Stimulated activated CD8-positive, alpha-beta memory T cell treated with anti-CD3 and anti-CD28 coated beads, Interleukin-15, amount 100 ng/mL, for 48 hours (primary cell): ENCODE data around the gene CHID1.

Experiments
- DNase-seq, 2 donors: peaks; one replicate each; pipeline ENCODE4 v3.0.0-alpha.2; 2020; ENCODE audit warnings: low read depth in 2 of 2

The CHID1 gene

DNA sequence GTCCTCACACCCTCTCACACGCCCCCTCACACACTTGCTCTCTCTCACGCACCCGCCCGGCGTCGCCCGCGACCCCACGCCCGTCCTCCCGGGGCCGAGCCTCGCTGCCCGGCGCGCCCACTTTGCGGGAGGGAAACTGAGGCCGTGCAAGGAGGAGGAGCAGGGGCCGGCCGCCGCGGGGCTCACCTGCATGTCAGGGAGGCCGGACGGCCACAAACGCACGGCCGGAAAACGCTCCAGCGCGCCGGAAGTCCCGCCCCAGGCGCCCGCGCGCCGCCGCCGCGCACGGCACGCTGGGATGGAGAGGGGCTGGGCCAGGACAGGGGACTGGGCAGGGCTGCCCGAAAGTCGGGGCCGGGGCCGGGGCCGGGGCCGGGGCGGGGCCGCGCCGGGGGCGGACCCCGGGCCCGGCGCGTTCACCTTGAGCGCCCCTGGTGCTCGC, at the start of gene CHID1:
CHID1 (minus strand) TSS at position 222 of the 442 bp plus-strand sequence. CDS start 5,994 bp downstream, outside the sequence.
- peak; percentile 83 to 88 for DNase-seq

DNA sequence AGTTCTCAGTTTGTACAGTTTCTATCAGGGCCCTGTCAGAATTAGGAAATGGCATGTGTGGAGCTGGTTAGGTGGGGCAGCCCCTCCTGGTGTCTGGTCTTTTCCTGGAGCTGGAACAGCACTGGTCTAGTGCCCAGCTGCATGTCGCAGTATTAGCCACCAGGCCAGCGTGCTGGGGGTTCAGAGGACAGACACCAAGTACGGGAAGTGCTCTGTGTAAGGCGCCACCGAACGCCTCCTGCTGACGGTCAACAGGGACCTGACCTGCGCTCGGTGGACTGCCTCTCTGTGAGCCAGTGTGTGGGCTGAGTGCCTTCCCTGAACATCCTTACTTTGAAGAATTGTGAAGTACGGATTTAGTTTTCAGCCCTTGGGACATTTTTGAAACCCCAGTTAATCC, 49.0 kb upstream of the CHID1 start:
- DNase-seq, result no peak

DNA sequence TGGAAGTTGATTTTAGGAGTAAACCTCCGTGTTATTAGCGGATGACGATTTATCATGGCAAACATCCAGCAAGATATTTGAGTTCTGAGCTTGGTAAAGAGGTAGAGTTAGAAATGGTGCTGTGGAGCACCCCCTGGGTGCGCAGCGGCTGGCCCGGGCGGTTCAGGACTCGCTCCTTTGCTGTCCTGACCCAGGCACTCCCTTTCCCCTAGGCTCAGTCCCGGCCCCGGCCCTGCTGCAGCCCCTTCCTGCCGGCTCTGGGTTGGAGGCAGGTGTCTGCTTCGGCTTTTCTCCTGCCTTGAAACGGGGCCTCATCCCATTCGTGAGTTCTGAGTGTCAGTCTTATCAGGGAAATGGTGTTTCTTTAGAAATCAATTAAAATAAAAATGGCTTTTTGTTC, 48.4 kb upstream of the CHID1 start:
- DNase-seq, result no peak

DNA sequence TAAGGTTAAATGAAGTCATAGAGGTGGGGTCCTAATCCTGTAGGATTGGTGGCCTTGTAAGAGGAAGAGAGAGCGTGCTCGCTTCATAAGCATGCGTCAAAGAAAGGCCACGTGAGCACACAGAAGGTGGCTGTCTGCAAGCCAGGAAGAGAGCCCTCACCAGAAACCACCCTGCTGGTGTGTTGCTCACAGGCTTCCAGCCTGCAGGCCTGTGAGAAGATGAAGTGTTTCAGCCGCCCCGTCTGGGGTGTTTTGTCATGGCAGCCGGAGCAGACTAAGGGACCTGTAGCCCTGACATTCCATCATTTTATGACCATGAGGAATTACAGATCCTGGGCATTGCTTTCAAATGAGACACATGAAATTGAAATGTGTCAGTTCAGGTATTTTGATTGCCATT, 47.5 kb upstream of the CHID1 start:
- DNase-seq, result no peak

DNA sequence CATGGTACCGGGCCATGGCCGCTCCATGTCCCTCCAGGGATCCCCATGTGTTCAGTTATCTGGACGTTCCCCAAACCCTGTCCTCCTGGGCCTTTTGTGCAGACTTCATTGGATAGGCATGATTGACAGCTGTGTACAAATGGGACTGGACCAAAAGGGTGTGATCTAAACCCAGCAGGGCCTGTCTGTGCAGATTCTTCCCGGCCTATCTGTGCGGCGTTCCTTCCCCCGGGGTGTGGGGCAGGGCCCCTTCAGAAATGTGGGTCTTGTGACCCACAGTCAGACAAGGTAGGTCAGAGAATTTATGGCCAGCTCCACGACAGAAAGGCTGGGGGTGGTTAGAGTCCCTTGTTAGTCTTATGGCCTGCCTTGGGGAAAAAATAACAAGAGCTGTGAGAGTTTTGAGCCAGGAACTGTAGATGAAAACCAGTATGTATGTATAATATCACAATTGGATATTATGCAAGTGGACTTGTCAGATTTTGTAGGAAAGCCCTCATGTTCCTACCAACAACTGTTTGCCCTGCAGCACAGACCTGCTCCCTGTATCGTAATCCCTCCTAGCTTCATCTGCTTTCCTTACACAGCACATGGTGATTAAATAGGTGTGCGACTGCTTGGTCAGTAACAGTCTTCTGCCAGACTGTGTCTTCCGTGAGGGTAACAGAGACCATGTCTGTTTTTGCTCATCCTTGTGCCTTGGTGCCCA, 46.8 kb upstream of the CHID1 start:
- DNase-seq, result no peak

DNA sequence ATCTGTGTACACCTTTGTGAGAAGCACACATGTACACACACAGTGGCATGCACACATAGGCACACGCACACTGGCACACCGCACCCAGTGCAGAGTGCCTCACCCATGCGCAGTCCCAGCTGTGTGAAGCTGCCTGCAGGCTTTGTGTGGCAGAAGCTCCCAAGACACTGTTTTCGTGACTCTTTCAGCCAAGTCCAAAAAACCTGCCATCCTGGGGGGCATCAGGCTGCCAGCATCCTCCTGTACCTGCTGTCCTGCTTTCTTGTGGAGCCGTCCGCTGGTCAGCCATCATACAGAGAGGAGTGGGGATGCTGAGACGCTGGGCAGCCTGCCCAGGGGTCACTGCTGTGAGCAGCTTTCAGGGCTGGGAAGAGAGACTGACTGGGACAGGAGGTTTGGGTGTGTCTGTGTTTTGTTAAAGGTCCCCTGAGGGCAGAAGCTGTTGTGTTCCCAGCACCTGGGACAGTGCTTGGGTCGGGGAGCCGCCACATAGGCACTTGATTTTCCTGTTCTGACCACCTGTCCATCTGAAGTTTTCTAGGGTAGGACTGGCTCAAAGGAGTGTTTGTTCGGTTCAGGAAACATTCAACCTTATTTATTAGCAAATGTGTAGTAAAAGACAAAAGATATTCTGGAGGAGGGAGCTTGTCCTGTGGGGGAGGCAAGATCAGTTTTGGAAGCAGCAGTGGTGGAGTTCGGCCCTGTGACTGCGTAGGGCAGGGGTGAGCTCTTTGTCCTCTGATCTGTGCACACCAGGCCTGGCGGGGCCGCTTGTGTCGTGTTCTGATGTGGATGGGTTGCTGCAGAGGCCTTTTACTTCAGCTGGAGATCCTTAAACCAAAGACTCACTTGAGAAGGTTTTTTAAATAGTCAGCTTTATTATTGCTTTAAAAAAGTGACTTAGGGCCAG, 44.8 kb upstream of the CHID1 start:
- DNase-seq, result no peak

DNA sequence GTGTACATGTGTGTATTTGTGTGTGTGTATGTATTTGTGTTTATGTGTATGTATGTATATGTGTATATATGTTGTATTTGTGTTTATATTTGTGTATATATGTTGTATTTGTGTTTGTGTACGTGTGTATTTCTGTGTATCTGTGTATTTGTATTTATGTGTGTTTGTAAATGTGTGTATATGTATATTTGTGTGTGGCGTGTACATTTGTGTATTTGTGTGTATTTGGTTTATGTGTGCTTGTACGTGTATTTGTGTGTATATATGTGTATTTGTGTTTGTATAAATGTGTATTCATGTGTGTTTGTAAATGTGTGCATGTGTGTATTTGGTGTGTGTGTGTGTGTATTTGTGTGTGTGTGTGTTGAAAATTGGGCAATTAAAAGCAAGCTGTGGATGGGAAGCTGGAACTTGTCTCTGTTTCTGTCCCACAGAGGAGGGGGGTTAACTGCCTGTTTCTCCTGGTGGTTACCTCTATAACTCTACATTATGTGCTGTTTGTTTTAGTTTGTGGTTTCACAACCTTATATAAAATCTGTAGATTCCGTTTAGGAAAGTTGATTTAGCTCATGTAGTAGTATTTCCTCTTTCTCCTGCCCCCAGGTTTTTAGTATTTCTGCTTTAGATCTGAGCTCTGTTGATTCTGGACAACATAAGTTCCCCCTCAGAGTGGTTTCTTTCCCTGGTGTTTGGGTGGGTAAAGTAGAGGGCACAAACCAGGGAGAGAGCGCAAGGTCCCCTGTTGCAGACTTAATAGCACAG, 44.0 kb upstream of the CHID1 start:
- DNase-seq, result no peak

DNA sequence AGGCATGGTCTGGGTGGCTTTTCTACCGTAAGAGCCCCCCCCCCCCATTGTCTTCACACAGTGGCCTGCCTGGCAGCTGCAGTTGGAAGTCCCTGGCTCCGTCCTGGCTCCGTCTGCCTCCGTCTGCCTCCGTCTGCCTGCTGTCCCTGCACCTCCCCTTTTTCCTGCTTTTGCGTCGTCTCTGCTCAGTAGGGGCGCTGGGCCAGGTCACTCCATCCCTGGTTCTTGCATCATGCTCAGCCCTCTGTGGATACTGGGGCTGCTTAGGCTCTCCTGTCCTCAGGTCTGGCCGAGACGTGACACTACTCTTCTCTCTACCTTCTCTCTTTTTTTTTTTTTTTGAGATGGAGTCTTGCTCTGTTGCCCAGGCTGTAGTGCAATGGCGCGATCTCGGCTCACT, 42.9 kb upstream of the CHID1 start:
- no peak for DNase-seq

DNA sequence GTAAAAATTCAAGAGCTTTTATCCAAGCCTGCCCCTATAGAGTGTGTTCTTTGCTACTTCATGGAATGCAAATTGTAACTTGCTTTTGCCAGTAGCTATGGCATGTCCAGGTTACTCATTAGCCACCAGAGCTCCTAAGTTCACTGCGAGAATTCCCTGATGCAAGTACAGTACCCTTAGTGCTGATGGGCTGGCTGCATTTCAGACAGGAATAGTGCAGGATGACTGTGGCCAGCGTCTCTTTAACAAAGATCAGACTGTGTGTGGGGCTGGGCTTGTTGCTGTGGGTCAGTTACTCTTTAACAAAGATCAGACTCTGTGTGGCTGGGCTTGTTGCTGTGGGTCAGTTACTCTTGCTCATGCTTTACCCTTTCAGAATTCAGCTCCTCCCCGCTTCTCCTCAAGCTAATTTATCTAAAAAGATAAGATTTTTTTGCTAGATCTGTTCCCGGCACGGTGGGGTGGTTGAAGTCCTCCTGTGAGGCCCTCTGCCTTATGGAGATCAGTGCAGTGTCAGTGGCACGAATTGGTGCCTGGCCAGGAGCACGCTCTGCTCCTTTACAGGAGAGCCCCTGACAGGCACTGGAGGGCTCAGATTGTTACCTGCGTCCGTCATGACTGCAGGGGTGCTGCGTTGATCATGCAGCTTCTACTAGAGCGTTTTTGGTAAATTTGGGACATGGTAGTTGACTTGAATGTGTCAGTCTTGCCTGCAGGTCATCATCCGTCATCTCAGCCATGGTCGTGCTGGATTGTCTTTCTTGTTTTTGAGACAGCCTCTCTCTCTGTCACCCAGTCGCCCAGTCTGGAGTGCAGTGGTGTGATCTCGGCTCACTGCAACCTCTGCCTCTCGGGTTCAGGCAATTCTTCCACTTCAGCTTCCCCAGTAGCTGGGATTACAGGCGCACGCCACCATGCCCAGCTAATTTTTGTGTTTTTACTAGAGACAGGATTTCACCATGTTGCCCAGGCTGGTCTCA, 42.1 kb upstream of the CHID1 start:
- no peak for DNase-seq

DNA sequence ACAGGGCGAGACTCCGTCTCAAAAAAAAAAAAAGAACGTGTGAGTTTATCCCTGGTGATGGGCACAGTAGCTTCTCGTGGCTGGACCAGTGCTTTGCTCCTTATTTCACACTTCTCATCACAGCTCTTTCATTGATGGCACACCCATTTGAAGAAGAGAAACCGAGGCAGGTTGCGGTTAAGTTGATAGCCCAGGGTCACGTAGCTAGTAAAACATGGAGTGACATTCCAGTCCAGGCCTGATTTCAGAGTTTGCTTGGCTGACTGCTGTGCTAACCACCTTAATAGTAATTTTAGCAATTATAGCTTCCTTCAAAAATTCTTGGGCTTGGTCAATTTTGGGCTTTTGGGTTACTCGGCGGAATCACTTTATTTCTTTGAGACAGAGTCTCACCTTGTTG, 40.9 kb upstream of the CHID1 start:
- no peak for DNase-seq

DNA sequence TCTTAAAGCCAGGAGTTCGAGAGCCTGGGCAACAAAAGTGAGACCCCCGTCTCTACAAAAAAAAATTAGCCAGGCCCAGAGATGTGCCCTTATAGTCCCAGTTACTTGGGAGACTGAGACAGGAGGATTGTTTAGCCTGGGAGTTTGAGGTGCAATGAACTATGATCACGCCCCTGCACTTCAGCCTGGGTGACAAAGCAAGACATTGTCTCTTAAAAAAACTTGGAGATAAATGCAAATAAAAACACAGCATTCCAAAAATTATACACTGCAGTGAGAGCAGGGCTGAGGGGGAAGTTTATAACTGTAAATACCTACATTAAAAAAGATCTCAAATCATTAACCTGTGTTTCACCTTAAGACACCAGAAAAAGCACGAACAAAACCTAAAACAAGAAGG, 37.1 kb upstream of the CHID1 start:
- DNase-seq, result no peak

DNA sequence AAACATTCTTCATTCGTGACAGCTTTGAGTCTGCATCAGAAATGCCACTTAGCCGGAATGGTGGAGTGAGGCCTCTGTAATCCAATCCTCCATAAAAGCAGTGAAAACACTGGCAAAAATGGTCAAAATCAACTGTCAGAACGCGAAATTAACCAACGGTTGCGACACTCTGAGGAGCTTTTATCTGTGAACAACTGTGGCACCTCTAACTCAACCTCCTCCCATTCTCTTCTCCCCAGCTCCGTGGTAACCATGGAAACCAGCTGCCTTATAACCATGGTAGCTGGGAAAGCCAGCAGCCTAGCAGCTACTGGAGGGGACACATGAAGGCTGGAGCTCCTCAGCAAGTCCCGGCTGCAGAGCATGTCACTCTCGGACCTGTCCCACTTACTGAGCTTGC, 35.4 kb upstream of the CHID1 start:
- DNase-seq, result no peak

DNA sequence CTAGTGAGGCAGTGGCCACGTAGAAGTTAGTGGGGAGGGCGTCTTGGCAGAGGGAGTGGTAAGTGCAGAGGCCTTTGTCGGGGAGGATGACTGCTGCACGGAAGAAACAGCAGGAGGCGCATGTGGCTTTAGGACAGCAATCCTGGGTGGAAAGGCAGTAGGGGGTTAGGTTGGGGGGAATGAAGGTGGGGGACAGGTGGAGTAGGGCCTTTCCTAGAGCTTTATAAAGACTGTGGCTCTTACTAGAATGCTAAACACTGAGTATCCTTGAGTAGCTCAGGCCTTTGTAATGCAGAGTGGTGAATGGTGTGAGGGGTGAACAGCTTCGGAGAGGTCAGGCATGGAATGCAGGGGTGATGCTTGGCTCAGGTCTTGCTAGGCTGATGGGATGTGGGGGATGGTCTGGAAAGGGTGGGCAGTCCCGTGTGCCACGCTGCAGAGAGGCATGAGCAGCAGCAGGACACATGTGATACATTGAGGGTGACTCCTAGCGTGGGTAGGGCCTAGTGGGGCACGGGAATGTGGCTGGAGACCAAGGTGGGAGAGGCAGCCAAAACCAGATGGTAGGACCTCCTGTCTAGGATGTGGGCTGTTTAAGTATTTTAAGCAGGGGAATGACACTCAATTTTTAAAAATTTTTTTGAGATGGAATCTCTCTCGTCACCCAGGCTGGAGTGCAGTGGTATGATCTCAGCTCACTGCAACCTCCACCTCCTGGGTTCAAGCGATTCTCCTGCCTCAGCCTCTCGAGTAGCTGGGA, 34.3 kb upstream of the CHID1 start:
- no peak for DNase-seq

DNA sequence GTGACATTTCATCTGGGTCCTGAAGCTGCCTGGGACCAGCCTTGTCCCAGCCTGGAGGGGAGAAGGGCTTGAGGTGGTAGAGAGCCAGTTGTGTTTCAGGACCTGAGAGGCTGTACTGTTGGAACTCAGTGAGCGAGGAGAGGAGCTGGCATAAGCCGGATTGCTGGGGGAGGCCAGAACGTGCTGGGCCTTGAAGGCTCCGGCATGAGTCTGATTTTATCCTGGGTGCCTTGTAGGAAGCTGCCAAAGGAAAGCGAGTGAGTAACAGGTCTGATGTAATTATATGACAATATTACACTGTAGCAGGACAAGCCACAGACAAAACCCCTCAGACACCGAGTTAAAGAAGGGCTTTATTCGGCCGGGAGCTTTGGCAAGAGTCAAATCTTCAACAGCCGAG, 32.2 kb upstream of the CHID1 start:
- no peak for DNase-seq

DNA sequence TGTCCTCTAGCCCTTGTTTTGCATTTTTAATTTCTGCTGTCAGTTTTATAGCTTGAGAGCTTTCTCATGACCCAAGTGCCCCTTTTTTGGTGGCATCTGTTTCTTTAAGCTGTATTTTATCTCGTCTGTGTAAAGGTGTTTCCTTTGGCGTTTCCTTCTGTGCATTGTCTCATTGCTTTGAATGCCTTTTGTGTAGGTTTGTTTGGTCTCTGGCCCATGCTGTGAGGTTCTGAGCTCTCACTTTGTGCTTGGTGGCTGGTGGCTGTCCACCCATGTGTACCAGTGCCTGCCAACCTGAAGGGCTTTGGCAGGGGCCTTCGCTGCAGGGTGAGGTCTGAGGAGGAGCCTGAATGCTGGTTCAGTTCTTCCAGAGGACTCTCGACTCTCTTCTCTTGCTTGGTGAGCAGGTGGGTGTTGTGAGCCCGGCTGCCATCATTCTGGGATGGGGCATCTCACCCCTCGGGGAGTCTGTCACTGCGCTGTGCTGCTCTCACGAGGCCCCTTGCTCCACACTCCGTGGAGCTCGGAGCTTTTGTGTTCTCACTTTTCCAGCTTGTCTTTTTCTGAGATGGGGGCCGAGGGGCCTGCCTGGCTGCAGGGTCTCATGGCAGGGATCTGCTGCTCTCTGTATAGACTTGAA, 30.0 kb upstream of the CHID1 start:
- no peak for DNase-seq

DNA sequence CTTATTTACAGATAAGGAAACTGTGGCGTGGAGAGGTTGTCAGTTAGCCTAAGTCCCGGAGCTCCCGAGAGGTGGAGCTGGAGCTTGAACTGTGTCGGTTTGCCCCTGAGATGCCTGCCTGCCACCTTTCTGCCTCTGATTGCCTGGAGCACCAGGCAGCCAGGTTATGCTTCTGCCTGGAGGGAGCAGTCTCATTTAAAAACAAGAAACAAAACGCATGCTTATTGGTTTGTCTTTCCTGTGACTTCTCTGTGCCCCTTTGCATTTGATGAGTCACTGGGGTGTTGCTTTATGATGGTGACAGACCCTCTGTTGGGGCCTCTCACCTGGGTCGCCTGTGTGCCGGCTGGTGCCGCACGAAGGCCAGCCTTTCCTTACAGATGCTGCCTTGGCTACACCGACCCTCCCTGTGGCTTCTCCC, 27.2 kb upstream of the CHID1 start:
- no peak for DNase-seq

DNA sequence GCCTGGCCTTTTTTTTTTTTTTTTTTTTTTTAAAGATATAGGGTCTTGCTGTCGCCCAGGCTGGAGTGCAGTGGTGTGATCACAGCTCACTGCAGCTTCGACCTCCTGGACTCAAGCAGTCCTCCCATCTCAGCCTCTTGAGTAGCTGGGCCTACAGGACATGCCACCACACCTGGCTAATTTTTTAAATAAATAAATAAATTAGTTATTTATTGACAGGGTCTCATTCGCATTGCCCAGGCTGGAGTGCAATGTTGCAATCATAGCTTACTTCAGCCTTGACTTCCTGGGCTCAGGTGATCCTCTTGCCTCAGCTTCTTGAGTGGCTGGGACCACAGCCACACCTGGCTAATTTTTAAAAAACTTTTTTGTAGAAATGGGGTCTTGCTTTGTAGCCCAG, 25.6 kb upstream of the CHID1 start:
- no peak for DNase-seq

DNA sequence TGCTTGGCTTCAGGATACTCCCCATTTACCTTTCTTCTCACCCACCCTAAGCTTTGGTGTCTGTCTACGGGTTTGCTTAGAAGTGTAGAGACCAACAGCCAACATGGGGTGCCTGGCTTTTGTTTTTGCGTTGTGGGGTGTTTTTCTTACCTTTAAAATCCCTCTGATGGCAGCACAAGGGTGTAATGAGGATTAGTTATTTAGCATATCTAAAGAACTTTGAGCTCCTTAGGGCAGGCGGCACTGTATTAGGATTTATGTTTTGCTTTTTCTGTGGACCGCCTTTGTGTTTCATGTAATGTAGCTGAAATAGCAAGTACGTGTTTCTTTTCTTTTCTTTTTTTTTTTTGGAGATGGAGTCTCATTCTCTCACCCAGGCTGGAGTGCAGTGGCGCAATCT, 23.9 kb upstream of the CHID1 start:
- no peak for DNase-seq

DNA sequence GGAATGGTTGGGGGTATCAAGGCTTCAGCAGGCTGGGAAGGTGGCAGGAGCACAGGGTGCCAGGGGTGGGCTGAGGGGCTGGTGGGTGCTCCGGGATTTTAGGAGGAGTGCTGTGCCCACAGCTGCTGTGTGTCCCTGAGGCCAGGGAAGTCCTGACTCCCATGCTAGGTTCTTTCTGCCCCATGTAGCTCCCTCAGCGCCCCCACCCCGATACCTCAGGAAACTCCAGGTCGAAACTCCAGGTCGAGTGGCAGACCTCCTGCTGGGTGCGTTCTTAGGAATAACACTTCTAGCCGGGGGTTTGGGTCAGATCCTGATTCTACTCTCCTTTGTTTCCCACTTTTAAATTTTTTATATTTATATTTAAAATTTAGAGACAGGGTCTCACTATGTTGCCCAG, 23.3 kb upstream of the CHID1 start:
- no peak for DNase-seq
